WTC11 (cell line): ENCODE measurements around the gene TNIK. TPM values are rescaled to one million over a fixed set of nuclear protein-coding genes. Genes with fewer than 3 reads are reported as not detected.

ENCODE experiments used
- ATAC-seq: fragments of 200-7000 bp; cut with Tn5 transposase; 2 replicates; pipeline ENCODE4 v1.10.0; 2021; ENCODE audit warnings: mild to moderate bottlenecking, moderate library complexity
- CTCF ChIA-PET: fragments of 300-600 bp; sonication (Branson Sonifier 250); formaldehyde crosslinking; loops from one replicate; lab custom pipeline; 2021; ENCODE audit warnings: antibody characterized with exemption; lab: Charles Lee
- POLR2A ChIA-PET: fragments of 350-600 bp; sonication (Branson Sonifier 250); formaldehyde crosslinking; loops from one replicate; lab custom pipeline; 2021; ENCODE audit warnings: antibody characterized with exemption; lab: Charles Lee
- DNase-seq: peaks from one replicate; pipeline ENCODE4 v3.0.0; 2021; ENCODE audit warnings: low spot score
- H3K27ac Mint-ChIP-seq: 2 replicates; pipeline ENCODE4 v1.8.0; 2021; ENCODE audit warnings: mixed read lengths
- H3K27me3 Mint-ChIP-seq: 2 replicates; pipeline ENCODE4 v1.8.0; 2021; ENCODE audit warnings: low read depth, mild to moderate bottlenecking, moderate library complexity, mixed read lengths
- H3K36me3 Mint-ChIP-seq: 2 replicates; pipeline ENCODE4 v1.8.0; 2021; ENCODE audit warnings: mixed read lengths
- H3K4me1 Mint-ChIP-seq: 2 replicates; pipeline ENCODE4 v1.8.0; 2022; ENCODE audit warnings: mixed read lengths
- H3K4me3 Mint-ChIP-seq: 2 replicates; pipeline ENCODE4 v1.8.0; 2021; ENCODE audit warnings: mild to moderate bottlenecking, moderate library complexity, mixed read lengths
- H3K9me3 Mint-ChIP-seq: 2 replicates; pipeline ENCODE4 v1.8.0; 2021; ENCODE audit warnings: mixed read lengths
- ATF2 ChIP-seq: sonication (generic); formaldehyde crosslinking; IDR thresholded peaks from 2 replicates; pipeline ENCODE4 v1.8.1; 2022; ENCODE audit warnings: low read depth, missing genetic modification reagents, borderline replicate concordance
- ATF3 ChIP-seq: sonication (generic); formaldehyde crosslinking; conservative IDR thresholded peaks from 2 replicates; pipeline ENCODE4 v1.8.1; 2022; ENCODE audit warnings: mild to moderate bottlenecking, missing genetic modification reagents
- CBFB ChIP-seq: sonication (generic); formaldehyde crosslinking; IDR thresholded peaks from 2 replicates; pipeline ENCODE4 v1.8.1; 2022; ENCODE audit warnings: mild to moderate bottlenecking, low read depth, missing genetic modification reagents
- CREB1 ChIP-seq: sonication (generic); formaldehyde crosslinking; IDR thresholded peaks from 2 replicates; pipeline ENCODE4 v1.8.0; 2023; ENCODE audit warnings: mild to moderate bottlenecking, missing genetic modification reagents
- CREM ChIP-seq: sonication (generic); formaldehyde crosslinking; IDR thresholded peaks from 2 replicates; pipeline ENCODE4 v1.8.1; 2022; ENCODE audit warnings: mild to moderate bottlenecking, missing genetic modification reagents, moderate library complexity
- CTCF ChIP-seq: fragments of 200-600 bp; IDR thresholded peaks from 2 replicates; pipeline ENCODE4 v1.8.0; 2022; ENCODE audit warnings: antibody characterized with exemption
- E2F4 ChIP-seq: sonication (generic); formaldehyde crosslinking; IDR thresholded peaks from 2 replicates; pipeline ENCODE4 v1.8.1; 2022; ENCODE audit warnings: low read depth, mild to moderate bottlenecking, moderate library complexity, missing genetic modification reagents, borderline replicate concordance
- GABPB1 ChIP-seq: sonication (generic); formaldehyde crosslinking; IDR thresholded peaks from 2 replicates; pipeline ENCODE4 v1.8.1; 2023; ENCODE audit warnings: mild to moderate bottlenecking, missing genetic modification reagents
- KAT7 ChIP-seq: sonication (generic); formaldehyde crosslinking; IDR thresholded peaks from 2 replicates; pipeline ENCODE4 v1.8.1; 2023; ENCODE audit warnings: missing genetic modification reagents, mild to moderate bottlenecking, borderline replicate concordance
- MAX ChIP-seq: sonication (generic); formaldehyde crosslinking; IDR thresholded peaks from 2 replicates; pipeline ENCODE4 v1.8.0; 2022; ENCODE audit warnings: mild to moderate bottlenecking, missing genetic modification reagents
- MYBL2 ChIP-seq: sonication (generic); formaldehyde crosslinking; IDR thresholded peaks from 2 replicates; pipeline ENCODE4 v1.8.1; 2023; ENCODE audit warnings: mild to moderate bottlenecking, moderate library complexity, missing genetic modification reagents
- NFATC4 ChIP-seq: fragments of 250-450 bp; sonication (Bioruptor Pico); IDR thresholded peaks from 2 replicates; pipeline ENCODE4 v1.9.0; 2021; ENCODE audit warnings: mild to moderate bottlenecking
- NR3C1 ChIP-seq: sonication (generic); formaldehyde crosslinking; conservative IDR thresholded peaks from 2 replicates; pipeline ENCODE4 v1.8.1; 2023; ENCODE audit warnings: low read depth, mild to moderate bottlenecking, missing genetic modification reagents
- PREB ChIP-seq: sonication (generic); formaldehyde crosslinking; IDR thresholded peaks from 2 replicates; pipeline ENCODE4 v1.8.1; 2022; ENCODE audit warnings: mild to moderate bottlenecking, missing genetic modification reagents, moderate library complexity, borderline replicate concordance
- RORB ChIP-seq: fragments of 250-450 bp; sonication (Bioruptor Pico); IDR thresholded peaks from 2 replicates; pipeline ENCODE4 v1.9.0; 2021; ENCODE audit warnings: mild to moderate bottlenecking
- STAT6 ChIP-seq: sonication (generic); formaldehyde crosslinking; conservative IDR thresholded peaks from 2 replicates; pipeline ENCODE4 v1.8.1; 2023; ENCODE audit warnings: mild to moderate bottlenecking, low read depth, missing genetic modification reagents, moderate library complexity
- USF1 ChIP-seq: sonication (generic); formaldehyde crosslinking; IDR thresholded peaks from 2 replicates; pipeline ENCODE4 v1.8.0; 2022; ENCODE audit warnings: mild to moderate bottlenecking, missing genetic modification reagents
- ZNF232 ChIP-seq: sonication (generic); formaldehyde crosslinking; IDR thresholded peaks from 2 replicates; pipeline ENCODE4 v1.8.0; 2022; ENCODE audit warnings: mild to moderate bottlenecking, missing genetic modification reagents
- ZNF281 ChIP-seq: sonication (generic); formaldehyde crosslinking; IDR thresholded peaks from 2 replicates; pipeline ENCODE4 v1.8.0; 2023; ENCODE audit warnings: mild to moderate bottlenecking, missing genetic modification reagents
- ZNF396 ChIP-seq: fragments of 250-450 bp; sonication (Bioruptor Pico); IDR thresholded peaks from 2 replicates; pipeline ENCODE4 v1.8.0; 2021; ENCODE audit warnings: mild to moderate bottlenecking, moderate library complexity, borderline replicate concordance
- ZNF423 ChIP-seq: fragments of 250-450 bp; sonication (Bioruptor Pico); IDR thresholded peaks from 2 replicates; pipeline ENCODE4 v2.1.2; 2022; ENCODE audit warnings: mild to moderate bottlenecking, moderate library complexity
- total RNA-seq: library from RNA; stranded (reverse); gene quantifications from 3 replicates; pipeline ENCODE4 v1.2.3, GENCODE V29; 2021

TNIK gene
- total RNA-seq, 1 experiment from 2014 or later: 50.3 TPM

DNA sequence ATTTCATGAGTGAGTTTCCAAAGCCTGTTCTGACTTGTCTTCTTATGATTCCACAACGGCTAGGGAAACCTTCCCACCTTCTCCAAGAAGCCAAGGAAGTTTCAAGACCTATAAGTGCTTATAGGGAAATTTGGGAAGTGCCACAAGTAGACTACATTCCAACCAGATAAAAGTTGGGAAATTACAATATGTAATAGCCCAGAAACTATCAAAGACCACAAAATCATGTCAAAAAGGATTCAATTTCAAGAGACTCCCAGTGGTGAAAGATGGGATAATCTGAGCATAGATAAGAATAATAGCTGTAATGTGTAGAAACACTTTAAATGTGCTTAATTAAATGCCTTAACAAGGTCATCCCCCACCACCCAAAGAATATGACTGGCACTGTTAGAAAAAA lies 264.5 kb downstream of the TNIK start:
- Mint-ChIP-seq H3K9me3 (peaks cover 3% of the 10 kb centered on the region; the same call in 1 of the 2 replicates), H3K27me3 (no peaks in the 10 kb centered on the region), H3K4me1 (peaks cover 49% of the 10 kb centered on the region), H3K4me3 (no peak overlapping the region), H3K36me3 (no peaks in the 10 kb centered on the region), H3K27ac (no peak overlapping the region)
- CTCF ChIA-PET: interaction anchor here (0.7 to 0.8 kb wide), 2 partner anchors 8 to 12 kb away, joined by 3 to 4 read pairs; no protein-coding TSS in a partner anchor
- no peak for DNase-seq
- POLR2A ChIA-PET: no interaction called here
- TF ChIP-seq CBFB (CRISPR knock-in tag) (no peak), STAT6 (CRISPR knock-in tag) (no peak), CREM (no peak), MYBL2 (CRISPR knock-in tag) (no peak), USF1 (CRISPR knock-in tag) (no peak), ATF3 (CRISPR knock-in tag) (no peak), CTCF (no peak), ZNF232 (CRISPR knock-in tag) (no peak), RORB (CRISPR knock-in tag) (no peak), CREB1 (CRISPR knock-in tag) (no peak), ZNF396 (no peak)
- no peak for ATAC-seq

DNA sequence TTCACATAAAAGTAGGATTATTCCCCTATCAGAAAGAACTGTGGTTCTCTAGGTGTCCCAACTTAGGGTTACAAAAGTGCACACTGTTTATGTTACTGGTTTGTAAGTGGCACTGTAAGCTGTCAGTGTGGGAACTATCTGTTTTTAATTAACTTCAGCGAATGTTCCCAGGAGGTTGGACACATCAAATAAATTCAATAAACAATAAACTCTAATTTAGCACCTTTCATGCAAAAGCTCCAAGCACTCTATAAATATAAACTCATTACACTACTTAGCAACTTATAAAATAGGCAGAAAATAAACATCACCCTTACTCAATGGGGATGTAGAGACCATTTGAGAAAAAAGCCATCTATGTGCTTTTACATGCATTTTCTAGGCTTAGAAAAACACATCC lies 265.2 kb downstream of the TNIK start:
- CTCF ChIA-PET: no interaction called here
- H3K27ac Mint-ChIP-seq: no peak overlapping the region
- no peak for DNase-seq
- no peak overlapping the region for H3K4me3 Mint-ChIP-seq
- ATAC-seq: no peak
- H3K4me1 Mint-ChIP-seq: peaks cover 42% of the 10 kb centered on the region
- H3K9me3 Mint-ChIP-seq: peaks cover 3% of the 10 kb centered on the region; the same call in 1 of the 2 replicates
- H3K27me3 Mint-ChIP-seq: no peaks in the 10 kb centered on the region
- H3K36me3 Mint-ChIP-seq: no peaks in the 10 kb centered on the region
- POLR2A ChIA-PET: no interaction called here
- no peak for TF ChIP-seq NFATC4 (CRISPR knock-in tag)
- no peak for TF ChIP-seq MAX (CRISPR knock-in tag)
- no peak for TF ChIP-seq NR3C1
- no peak for TF ChIP-seq ZNF281 (CRISPR knock-in tag)
- no peak for TF ChIP-seq E2F4
- no peak for TF ChIP-seq PREB (CRISPR knock-in tag)
- no peak for TF ChIP-seq ZNF423
- TF ChIP-seq GABPB1 (CRISPR knock-in tag): no peak
- TF ChIP-seq ATF2 (CRISPR knock-in tag): no peak
- TF ChIP-seq KAT7 (CRISPR knock-in tag): no peak
- no peak for TF ChIP-seq CBFB (CRISPR knock-in tag)
